GM12873 (cell line): ENCODE measurements around the gene NYAP2.

Experiments
- TF ChIP-seq, protein P1 (sequence below): IDR thresholded peaks from 2 replicates; pipeline ENCODE4 v1.5.1; 2012; ENCODE audit warnings: low read depth, mild to moderate bottlenecking, moderate library complexity, low read length, control low read depth; ENCODE audit not compliant: insufficient read depth; ENCODE audit errors: missing control alignments

NYAP2 gene

DNA sequence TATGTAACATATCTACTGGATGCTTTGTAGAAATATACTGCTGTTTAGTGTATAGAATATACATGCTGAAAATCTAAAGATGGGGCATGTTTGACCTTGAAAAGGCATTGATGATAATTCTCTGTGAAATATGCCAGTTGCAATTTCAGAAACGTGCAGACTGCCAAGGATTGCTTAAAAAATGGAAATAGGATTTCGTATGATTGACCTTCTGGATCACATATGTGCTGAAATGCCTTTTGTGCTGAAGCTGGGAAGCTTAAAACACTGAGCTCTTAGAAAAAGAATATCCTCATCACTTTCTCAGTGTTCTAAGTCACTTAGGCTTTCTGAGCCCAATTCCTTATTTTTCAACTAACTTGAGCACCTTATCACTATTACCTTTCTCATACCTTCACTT is 14.3 kb downstream of the NYAP2 start:
- TF ChIP-seq, protein P1, sequence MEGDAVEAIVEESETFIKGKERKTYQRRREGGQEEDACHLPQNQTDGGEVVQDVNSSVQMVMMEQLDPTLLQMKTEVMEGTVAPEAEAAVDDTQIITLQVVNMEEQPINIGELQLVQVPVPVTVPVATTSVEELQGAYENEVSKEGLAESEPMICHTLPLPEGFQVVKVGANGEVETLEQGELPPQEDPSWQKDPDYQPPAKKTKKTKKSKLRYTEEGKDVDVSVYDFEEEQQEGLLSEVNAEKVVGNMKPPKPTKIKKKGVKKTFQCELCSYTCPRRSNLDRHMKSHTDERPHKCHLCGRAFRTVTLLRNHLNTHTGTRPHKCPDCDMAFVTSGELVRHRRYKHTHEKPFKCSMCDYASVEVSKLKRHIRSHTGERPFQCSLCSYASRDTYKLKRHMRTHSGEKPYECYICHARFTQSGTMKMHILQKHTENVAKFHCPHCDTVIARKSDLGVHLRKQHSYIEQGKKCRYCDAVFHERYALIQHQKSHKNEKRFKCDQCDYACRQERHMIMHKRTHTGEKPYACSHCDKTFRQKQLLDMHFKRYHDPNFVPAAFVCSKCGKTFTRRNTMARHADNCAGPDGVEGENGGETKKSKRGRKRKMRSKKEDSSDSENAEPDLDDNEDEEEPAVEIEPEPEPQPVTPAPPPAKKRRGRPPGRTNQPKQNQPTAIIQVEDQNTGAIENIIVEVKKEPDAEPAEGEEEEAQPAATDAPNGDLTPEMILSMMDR, result no peak

DNA sequence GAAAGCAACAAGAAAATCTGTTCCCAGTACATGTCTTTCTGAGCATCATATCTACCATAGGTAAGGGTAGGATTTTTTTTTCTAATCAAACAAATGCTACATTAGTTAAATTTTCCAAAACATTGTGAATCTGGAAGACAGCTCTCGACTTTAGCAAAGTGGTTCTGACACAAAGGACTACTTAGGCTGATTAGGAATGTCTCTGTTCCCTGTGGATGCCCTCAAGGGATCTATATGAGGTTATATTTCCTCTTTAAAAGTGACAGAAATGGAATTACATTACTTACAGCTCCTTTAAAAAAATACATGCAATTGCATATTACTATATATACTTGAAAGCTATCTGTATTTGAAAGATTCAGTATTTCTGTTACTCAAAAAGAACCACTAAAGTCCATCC is 15.4 kb downstream of the NYAP2 start:
- TF ChIP-seq, protein P1, result no peak

DNA sequence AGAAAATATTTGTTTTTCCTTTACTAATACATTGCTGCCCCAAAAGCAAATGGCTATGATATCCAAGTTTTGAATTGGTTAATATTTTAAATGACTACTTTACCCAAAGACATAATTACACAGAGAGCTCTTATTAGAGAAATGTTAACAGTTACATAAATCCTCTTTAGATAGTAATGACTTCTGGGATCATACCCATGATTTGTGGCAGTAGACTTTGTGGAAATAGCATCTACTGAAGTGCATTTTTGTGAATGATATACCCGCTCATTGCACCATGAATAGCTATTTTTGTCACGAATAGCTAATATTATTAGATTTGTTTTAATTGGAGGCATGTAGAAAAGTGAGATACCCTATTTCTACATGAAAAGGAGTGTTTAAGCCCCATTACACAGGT is 15.8 kb downstream of the NYAP2 start:
- TF ChIP-seq, protein P1, result no peak

DNA sequence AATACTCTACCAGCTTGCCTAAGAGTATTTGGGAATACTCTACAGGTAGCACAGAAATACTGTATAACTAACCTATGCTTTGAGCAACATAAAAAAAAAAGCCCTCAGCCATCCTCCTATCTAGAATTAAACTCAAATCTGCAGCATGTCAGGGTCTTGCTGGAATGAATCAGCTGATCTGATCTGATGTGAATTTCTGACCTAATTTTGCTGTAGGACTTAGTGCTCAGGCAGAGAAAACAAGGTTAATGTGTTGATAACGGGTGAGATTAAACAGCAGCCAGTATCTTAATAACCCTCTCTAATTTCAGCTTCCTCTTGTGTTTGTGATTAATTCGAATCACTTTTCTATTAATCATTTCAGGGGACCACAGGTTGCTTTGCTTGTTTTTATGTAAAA is 16.3 kb downstream of the NYAP2 start:
- TF ChIP-seq, protein P1, result no peak

DNA sequence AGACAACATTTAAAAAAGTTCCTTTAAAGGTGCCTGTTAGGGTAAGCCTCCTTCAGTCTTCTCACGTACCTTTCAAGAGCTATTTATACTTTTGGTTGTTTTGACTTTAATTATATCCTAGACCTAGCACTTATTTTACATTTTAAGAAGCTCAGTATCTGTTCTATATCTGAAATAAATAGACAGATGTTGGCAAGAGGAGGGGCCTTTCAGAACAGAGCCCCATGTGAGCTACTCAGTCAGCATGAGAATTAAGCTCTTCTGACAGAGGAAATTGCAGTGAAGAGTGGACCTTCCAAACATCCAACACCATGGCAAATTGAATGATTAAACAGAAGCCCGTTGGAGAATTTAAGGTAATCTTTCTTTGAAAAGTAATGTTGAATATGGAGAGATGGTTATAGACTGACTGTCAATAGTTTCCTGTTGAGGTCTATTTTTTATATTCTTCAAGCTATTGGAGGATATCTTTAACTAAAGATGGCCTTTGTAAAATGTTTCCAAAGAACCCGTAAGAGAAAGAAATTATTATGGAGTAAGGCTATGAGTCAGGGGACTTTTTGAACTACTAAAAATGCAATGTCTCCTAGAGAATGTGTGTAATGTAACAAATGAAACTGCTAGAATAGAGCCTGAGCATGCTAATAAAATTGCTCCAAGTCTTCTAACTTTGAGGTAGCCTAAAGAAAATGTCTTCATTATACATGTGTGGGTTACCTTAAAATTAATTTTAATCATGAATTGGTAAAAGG is 17.3 kb downstream of the NYAP2 start:
- TF ChIP-seq, protein P1, result no peak

DNA sequence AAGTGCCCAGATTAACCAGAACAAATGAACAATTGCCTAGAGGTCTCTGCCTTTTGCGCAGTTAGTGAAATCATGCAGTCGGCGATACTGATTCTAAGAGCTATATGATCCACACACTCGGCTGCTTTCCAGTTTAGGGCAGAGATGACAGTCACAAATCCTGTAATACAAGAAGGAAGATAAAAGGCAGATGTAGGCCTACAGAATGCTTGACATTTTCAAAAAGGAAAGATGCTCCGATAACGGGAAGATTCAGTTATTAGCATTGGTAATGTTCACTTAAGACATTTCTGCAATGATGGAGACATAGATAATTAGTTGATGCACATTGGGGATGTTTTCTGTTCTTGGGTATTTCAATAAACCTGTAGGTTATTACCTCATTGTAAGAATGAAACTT is 19.5 kb downstream of the NYAP2 start:
- TF ChIP-seq, protein P1, result no peak

DNA sequence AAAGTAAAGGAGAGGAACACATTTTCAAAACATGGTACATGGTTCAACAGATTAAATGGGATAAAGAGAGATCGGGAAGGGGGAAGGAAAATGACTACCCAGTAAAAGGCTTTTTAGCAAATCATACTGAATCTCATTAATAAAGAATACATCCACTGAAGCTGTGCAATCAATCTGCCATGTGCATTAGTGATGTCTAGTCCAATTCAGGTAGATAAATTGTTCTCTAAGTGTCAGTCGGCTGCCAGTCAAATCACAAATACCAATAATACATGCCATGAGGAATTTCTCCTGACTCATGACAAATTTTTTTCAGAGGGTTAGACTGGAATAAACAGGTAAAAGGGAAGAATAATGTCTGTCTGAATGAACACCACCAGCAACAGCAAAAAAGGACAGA is 22.6 kb downstream of the NYAP2 start:
- TF ChIP-seq, protein P1, result no peak

DNA sequence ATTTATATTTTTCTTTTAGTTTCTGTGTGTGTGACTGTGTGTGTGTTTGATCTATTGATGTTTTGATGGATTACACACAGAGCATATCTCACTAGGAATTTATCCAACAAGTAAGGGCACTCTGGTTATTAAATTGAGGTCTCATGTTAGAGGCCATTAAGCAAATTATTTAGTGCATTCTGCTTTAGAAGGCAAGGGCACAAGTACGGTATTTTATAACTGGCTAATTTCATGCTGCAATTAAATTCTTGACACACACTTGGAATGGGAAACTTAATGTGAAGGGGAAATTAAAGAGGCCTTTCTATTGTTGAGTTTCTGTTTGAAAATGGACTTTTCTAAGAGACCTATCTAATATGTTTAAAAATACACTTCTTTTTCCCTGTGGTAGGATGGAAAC is 25.8 kb downstream of the NYAP2 start:
- TF ChIP-seq, protein P1, result no peak
